Measurements from ENCODE around the gene H2BK1.

DNA sequence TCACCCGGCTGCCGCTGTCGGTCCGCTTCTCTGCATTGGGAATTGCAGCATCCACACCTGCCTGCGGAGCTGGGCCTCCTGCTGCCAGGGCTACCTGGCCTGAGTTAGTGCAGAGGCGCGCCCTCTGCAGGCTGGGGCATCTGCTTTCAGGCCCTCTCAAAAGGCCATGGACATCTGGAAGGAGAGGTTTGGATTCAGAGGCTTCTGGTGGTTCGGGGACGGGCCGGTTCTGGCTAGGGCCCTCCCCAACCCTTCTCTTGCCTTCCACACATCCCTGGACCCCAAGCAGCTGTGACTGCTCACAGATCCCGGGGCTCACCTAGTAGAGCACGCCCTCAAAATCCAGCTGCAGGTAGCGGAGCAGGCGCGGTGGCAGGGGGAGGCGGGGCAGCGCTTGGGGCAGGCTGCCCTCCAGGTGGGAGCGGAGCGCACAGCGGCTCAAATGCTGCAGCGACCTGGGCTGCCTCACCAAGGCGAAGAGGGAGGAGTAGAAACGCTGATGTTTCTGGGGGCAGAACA lies 34.4 kb downstream of the H2BK1 start:
- TF ChIP-seq EP300 (IDR thresholded peaks at IDR 0.05) (no peak), POLR2A (IDR thresholded peaks at IDR 0.05) (no peak)
- TF ChIP-seq, protein P1, sequence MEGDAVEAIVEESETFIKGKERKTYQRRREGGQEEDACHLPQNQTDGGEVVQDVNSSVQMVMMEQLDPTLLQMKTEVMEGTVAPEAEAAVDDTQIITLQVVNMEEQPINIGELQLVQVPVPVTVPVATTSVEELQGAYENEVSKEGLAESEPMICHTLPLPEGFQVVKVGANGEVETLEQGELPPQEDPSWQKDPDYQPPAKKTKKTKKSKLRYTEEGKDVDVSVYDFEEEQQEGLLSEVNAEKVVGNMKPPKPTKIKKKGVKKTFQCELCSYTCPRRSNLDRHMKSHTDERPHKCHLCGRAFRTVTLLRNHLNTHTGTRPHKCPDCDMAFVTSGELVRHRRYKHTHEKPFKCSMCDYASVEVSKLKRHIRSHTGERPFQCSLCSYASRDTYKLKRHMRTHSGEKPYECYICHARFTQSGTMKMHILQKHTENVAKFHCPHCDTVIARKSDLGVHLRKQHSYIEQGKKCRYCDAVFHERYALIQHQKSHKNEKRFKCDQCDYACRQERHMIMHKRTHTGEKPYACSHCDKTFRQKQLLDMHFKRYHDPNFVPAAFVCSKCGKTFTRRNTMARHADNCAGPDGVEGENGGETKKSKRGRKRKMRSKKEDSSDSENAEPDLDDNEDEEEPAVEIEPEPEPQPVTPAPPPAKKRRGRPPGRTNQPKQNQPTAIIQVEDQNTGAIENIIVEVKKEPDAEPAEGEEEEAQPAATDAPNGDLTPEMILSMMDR (IDR thresholded peaks at IDR 0.05), result no peak

All from gastroesophageal sphincter (tissue), 3 donors.